H1 (cell line): ENCODE measurements around the gene ASAP2. TPM values are rescaled to one million over a fixed set of nuclear protein-coding genes. Genes with fewer than 3 reads are reported as not detected.
A peak's percentile ranks its signal among the peaks of the same experiment; 100 is the strongest.

Source experiments
- CTCF ChIA-PET: fragments of 300-600 bp; sonication (Branson Sonifier 250); formaldehyde crosslinking; loops from one replicate; lab custom pipeline; 2021; ENCODE audit not compliant: partially characterized antibody; lab: Charles Lee
- POLR2A ChIA-PET: fragments of 300-600 bp; sonication (Branson Sonifier 250); formaldehyde crosslinking; loops from one replicate; lab custom pipeline; 2021; ENCODE audit warnings: inconsistent platforms; ENCODE audit not compliant: partially characterized antibody; lab: Charles Lee
- DNase-seq, 2 experiments: peaks; one replicate each; pipeline versions ENCODE4 v3.0.0 to v3.0.0-alpha.2; 2010 to 2022; ENCODE audit warnings: low spot score in 2 of 2, low read depth in 1 of 2, mixed read lengths in 1 of 2
- FAIRE-seq: peaks from 2 replicates; lab custom pipeline; 2011; peaks lifted over from hg19 to GRCh38; lab: Jason Lieb, UNC
- H2AFZ ChIP-seq: 2 replicates; pipeline ENCODE4 v1.8.1; 2012; ENCODE audit warnings: low read length, inconsistent platforms
- H2AK5ac ChIP-seq: 2 replicates; pipeline ENCODE4 v1.6.1; 2013; ENCODE audit warnings: low read depth, low read length
- H2BK120ac ChIP-seq: replicated peaks from 2 replicates; pipeline ENCODE3; 2013; ENCODE audit warnings: low read depth, low read length, inconsistent platforms
- H2BK12ac ChIP-seq: 2 replicates; pipeline ENCODE4 v1.6.1; 2013; ENCODE audit warnings: low read depth, low read length
- H2BK15ac ChIP-seq: 2 replicates; pipeline ENCODE4 v1.6.1; 2013; ENCODE audit warnings: low read length
- H2BK20ac ChIP-seq: 2 replicates; pipeline ENCODE4 v1.6.1; 2013; ENCODE audit warnings: low read length
- H2BK5ac ChIP-seq: 2 replicates; pipeline ENCODE4 v1.6.1; 2013; ENCODE audit warnings: low read depth, low read length
- H3K14ac ChIP-seq: 2 replicates; pipeline ENCODE4 v1.6.1; 2013; ENCODE audit warnings: inconsistent platforms; ENCODE audit not compliant: insufficient read length
- H3K18ac ChIP-seq: 2 replicates; pipeline ENCODE4 v1.6.1; 2013; ENCODE audit warnings: low read length; ENCODE audit errors: extremely low read depth
- H3K23ac ChIP-seq: 2 replicates; pipeline ENCODE4 v1.6.1; 2013; ENCODE audit warnings: inconsistent platforms; ENCODE audit not compliant: insufficient read length
- H3K23me2 ChIP-seq: 2 replicates; pipeline ENCODE4 v1.6.1; 2013; ENCODE audit warnings: low read depth, low read length
- H3K27ac ChIP-seq: 2 replicates; pipeline ENCODE4 v1.6.1; 2011; ENCODE audit warnings: low read depth, low read length, inconsistent platforms
- H3K27me3 ChIP-seq, 4 experiments: replicated peaks in 1 of 4; 1 replicate in 1 of 4; 2 replicates in 3 of 4; pipeline versions ENCODE4 v1.6.1 to v1.8.1; 2011 to 2013; ENCODE audit warnings: low read length in 3 of 4, mild to moderate bottlenecking in 3 of 4, inconsistent platforms in 2 of 4, mixed read lengths in 2 of 4, moderate library complexity in 1 of 4; ENCODE audit not compliant: control insufficient read depth in 3 of 4, insufficient read depth in 3 of 4; ENCODE audit errors: extremely low read depth in 1 of 4
- H3K36me3 ChIP-seq, 4 experiments: 2 replicates each; pipeline versions ENCODE4 v1.6.1 to v1.8.1; 2011 to 2013; ENCODE audit warnings: mild to moderate bottlenecking in 4 of 4, low read length in 3 of 4, moderate library complexity in 2 of 4, control low read depth in 1 of 4, inconsistent platforms in 1 of 4; ENCODE audit not compliant: insufficient read depth in 4 of 4, control insufficient read depth in 2 of 4
- H3K4ac ChIP-seq: replicated peaks from 2 replicates; pipeline ENCODE3; 2013; ENCODE audit warnings: low read length, low read depth, mixed read lengths, inconsistent platforms; ENCODE audit not compliant: insufficient read length
- H3K4me1 ChIP-seq, 4 experiments: replicated peaks in 1 of 4; 1 replicate in 1 of 4; 2 replicates in 3 of 4; pipeline versions ENCODE4 v1.6.1 to v1.8.1; 2011 to 2013; ENCODE audit warnings: low read length in 3 of 4, inconsistent platforms in 2 of 4, mixed read lengths in 1 of 4; ENCODE audit not compliant: insufficient read depth in 4 of 4, control insufficient read depth in 3 of 4
- H3K4me2 ChIP-seq, 2 experiments: 2 replicates each; pipeline versions ENCODE4 v1.6.1 to v1.8.1; 2011 to 2013; ENCODE audit warnings: low read depth in 2 of 2, low read length in 2 of 2, control low read depth in 1 of 2, inconsistent platforms in 1 of 2, mild to moderate bottlenecking in 1 of 2; ENCODE audit not compliant: insufficient read depth in 1 of 2
- H3K4me3 ChIP-seq, 4 experiments: fragments of 200-600, 300-600 bp in 1 of 4; sonication (generic), shearing (Covaris generic), sonication (Bioruptor Twin) in 1 of 4; 2 replicates each; pipeline versions ENCODE4 v1.5.1 to v1.8.1; 2011 to 2016; ENCODE audit warnings: low read length in 4 of 4, low read depth in 3 of 4, control low read depth in 2 of 4, inconsistent platforms in 2 of 4, mild to moderate bottlenecking in 2 of 4, mixed read lengths in 1 of 4, moderate library complexity in 1 of 4; ENCODE audit not compliant: insufficient read depth in 2 of 4; ENCODE audit errors: extremely low read depth in 1 of 4
- H3K56ac ChIP-seq: replicated peaks from 2 replicates; pipeline ENCODE3; 2013; ENCODE audit warnings: low read depth, mild to moderate bottlenecking, mixed read lengths, low read length, inconsistent platforms; ENCODE audit not compliant: insufficient read length
- H3K79me1 ChIP-seq: 2 replicates; pipeline ENCODE4 v1.6.1; 2013; ENCODE audit warnings: low read depth, low read length, control low read depth
- H3K79me2 ChIP-seq, 2 experiments: 2 replicates each; pipeline versions ENCODE4 v1.6.1 to v1.8.1; 2012 to 2013; ENCODE audit warnings: low read length in 2 of 2, mild to moderate bottlenecking in 2 of 2, inconsistent platforms in 1 of 2; ENCODE audit not compliant: insufficient read depth in 2 of 2, control insufficient read depth in 1 of 2
- H3K9ac ChIP-seq, 4 experiments: replicated peaks in 1 of 4; 1 replicate in 1 of 4; 2 replicates in 3 of 4; pipeline versions ENCODE4 v1.6.1 to v1.8.1; 2011 to 2013; ENCODE audit warnings: low read depth in 3 of 4, low read length in 3 of 4, control low read depth in 2 of 4, mild to moderate bottlenecking in 2 of 4, moderate library complexity in 2 of 4, inconsistent platforms in 1 of 4; ENCODE audit errors: extremely low read depth in 1 of 4
- H3K9me3 ChIP-seq, 2 experiments: 2 replicates each; pipeline versions ENCODE4 v1.6.1 to v1.8.1; 2012 to 2013; ENCODE audit warnings: mild to moderate bottlenecking in 2 of 2, moderate library complexity in 2 of 2, control low read depth in 1 of 2, inconsistent platforms in 1 of 2, low read depth in 1 of 2, low read length in 1 of 2, mixed read lengths in 1 of 2; ENCODE audit not compliant: insufficient read depth in 2 of 2
- H4K20me1 ChIP-seq, 2 experiments: replicated peaks in 1 of 2; 2 replicates each; pipeline versions ENCODE3 to v1.8.1; 2011 to 2013; ENCODE audit warnings: inconsistent platforms in 2 of 2, low read length in 2 of 2, mild to moderate bottlenecking in 1 of 2; ENCODE audit not compliant: insufficient read depth in 2 of 2, control insufficient read depth in 1 of 2
- H4K5ac ChIP-seq: 2 replicates; pipeline ENCODE4 v1.6.1; 2013; ENCODE audit warnings: low read length, low read depth, mixed read lengths, inconsistent platforms; ENCODE audit not compliant: insufficient read length
- H4K8ac ChIP-seq: 2 replicates; pipeline ENCODE4 v1.8.0; 2013; ENCODE audit warnings: mild to moderate bottlenecking, moderate library complexity, low read length, inconsistent platforms; ENCODE audit not compliant: insufficient read depth; ENCODE audit errors: extremely low read depth
- H4K91ac ChIP-seq: replicated peaks from 2 replicates; pipeline ENCODE3; 2013; ENCODE audit warnings: low read length, mixed read lengths, inconsistent platforms; ENCODE audit not compliant: insufficient read length
- CBX5 ChIP-seq: fragments of 300-800, 300-1000 bp; sonication (generic); IDR thresholded peaks from 2 replicates; pipeline ENCODE4 v1.7.1; 2016; ENCODE audit warnings: antibody characterized with exemption, low read length, low read depth
- EP300 ChIP-seq, 2 experiments: IDR thresholded peaks; 1 replicate in 1 of 2; 2 replicates in 1 of 2; pipeline ENCODE4 v1.6.1; 2011 to 2012; ENCODE audit warnings: low read depth in 2 of 2, low read length in 2 of 2, mild to moderate bottlenecking in 2 of 2, borderline replicate concordance in 1 of 2, inconsistent platforms in 1 of 2, moderate library complexity in 1 of 2
- GTF2F1 ChIP-seq: IDR thresholded peaks from 2 replicates; pipeline ENCODE4 v1.6.1; 2012; ENCODE audit warnings: low read depth, low read length, improper control_type of control experiment, borderline replicate concordance
- MAFK ChIP-seq: IDR thresholded peaks from 2 replicates; pipeline ENCODE4 v1.6.1; 2012; ENCODE audit warnings: low read depth, mild to moderate bottlenecking, improper control_type of control experiment, low read length
- RAD21 ChIP-seq, 2 experiments: IDR thresholded peaks in 1 of 2; conservative IDR thresholded peaks in 1 of 2; 2 replicates each; pipeline ENCODE4 v1.6.1; 2011; ENCODE audit warnings: low read depth in 2 of 2, low read length in 2 of 2, improper control_type of control experiment in 1 of 2, inconsistent platforms in 1 of 2, mild to moderate bottlenecking in 1 of 2, moderate library complexity in 1 of 2
- SP1 ChIP-seq: IDR thresholded peaks from 2 replicates; pipeline ENCODE4 v1.6.1; 2011; ENCODE audit warnings: low read depth, low read length
- SP2 ChIP-seq: IDR thresholded peaks from 2 replicates; pipeline ENCODE4 v1.6.1; 2012; ENCODE audit warnings: mild to moderate bottlenecking, low read length, inconsistent platforms
- WGBS, 2 experiments: shearing (Covaris generic) in 1 of 2; methylation state at CpG; one replicate each; pipeline versions ENCODE4 v1.1.6 to v1.1.7; 2013 to 2015; ENCODE audit warnings: low lambda C conversion rate in 2 of 2, mixed read lengths in 2 of 2, inconsistent platforms in 1 of 2, low coverage in 1 of 2, missing lambda C conversion rate in 1 of 2; ENCODE audit not compliant: insufficient replicate concordance in 2 of 2, insufficient coverage in 1 of 2, insufficient read length in 1 of 2; ENCODE audit errors: extremely low coverage in 1 of 2, missing lambda C conversion rate in 1 of 2; 5-methylcytosine and 5-hydroxymethylcytosine counted together
- polyA plus RNA-seq, 7 experiments: library from polyadenylated mRNA; depleted of rRNA in 3 of 7; stranded (reverse) in 5 of 7; unstranded in 2 of 7; fragments of >200 nt in 5 of 7; fragments of 200-250 nt in 2 of 7; gene quantifications; 1 replicate in 5 of 7; 2 replicates in 1 of 7; 4 replicates in 1 of 7; pipeline versions ENCODE4 v1.2.1 to v1.2.3, GENCODE V29; 2011 to 2013; ENCODE audit warnings: missing spikeins in 2 of 7, mixed read lengths in 2 of 7
- total RNA-seq: library from RNA; stranded (reverse); fragmentation: NEBNext Ultra II Directional; extraction: Animal tissue kit (Norgen Biotek cat#: 25700); gene quantifications from 2 replicates; pipeline ENCODE4 v1.2.1, GENCODE V29; 2021

Gene ASAP2
- total and polyA plus RNA-seq, 2 of the 8 experiments (the other 6 are each of a cell fraction or from before 2014, with no cell fraction given), result 10.2 to 18.7 TPM

GRCh38 chr2:9390991-9391390 is 184.4 kb downstream of the ASAP2 start:
- DNase-seq, result no peak
- FAIRE-seq, result no peak
- H3K36me3 ChIP-seq, result peaks cover 0 to 8% (median 2%) of the 10 kb centered on the region in 4 experiments; a peak in 5 of 8 replicates

More at GRCh38 chr2:9390991-9391390, 184.4 kb downstream of the ASAP2 start:
- H3K27me3 ChIP-seq, result no peaks in the 10 kb centered on the region
- no peak overlapping the region for H3K4me2 ChIP-seq
- WGBS, 2 experiments, result 92% methylated on average over 19 of the region's 19 CpGs; no CpG with 5 or more reads in 1 of the 2 experiments
- no peak overlapping the region for H2BK12ac ChIP-seq
- H4K20me1 ChIP-seq, result peaks cover 4% of the 10 kb centered on the region in 2 experiments
- H3K14ac ChIP-seq, result no peak overlapping the region
- H2BK20ac ChIP-seq, result 0 out of 2 replicates have a peak overlapping the region, but pooled peaks have one; percentile 34
- no peak overlapping the region for H2BK15ac ChIP-seq
- H4K5ac ChIP-seq, result no peak overlapping the region
- POLR2A ChIA-PET, result interaction anchor here (1.0 kb wide), 1 partner anchor 26 kb away, joined by 3 read pairs; no protein-coding TSS in a partner anchor
- H3K4me3 ChIP-seq, result no peak overlapping the region
- H2BK120ac ChIP-seq, result no peak overlapping the region
- H2BK5ac ChIP-seq, result no peak overlapping the region
- no peak overlapping the region for H4K8ac ChIP-seq
- H3K79me1 ChIP-seq, result no peaks in the 10 kb centered on the region
- no peaks in the 10 kb centered on the region for H3K79me2 ChIP-seq
- no peak overlapping the region for H3K9ac ChIP-seq
- H2AFZ ChIP-seq, result no peak overlapping the region
- no peak overlapping the region for H3K4ac ChIP-seq
- no peaks in the 10 kb centered on the region for H3K23me2 ChIP-seq
- CTCF ChIA-PET, result interaction anchor here (0.7 to 3.2 kb wide), 3 partner anchors 10 to 824 kb away, joined by 3 to 11 read pairs (median 5); no protein-coding TSS in a partner anchor
- H4K91ac ChIP-seq, result no peak overlapping the region
- H3K18ac ChIP-seq, result no peak overlapping the region
- H3K4me1 ChIP-seq, result peaks cover 4 to 7% (median 6%) of the 10 kb centered on the region in 4 experiments; a peak in 6 of 7 replicates
- H2AK5ac ChIP-seq, result no peak overlapping the region
- H3K23ac ChIP-seq, result no peak overlapping the region
- no peaks in the 10 kb centered on the region for H3K9me3 ChIP-seq
- H3K56ac ChIP-seq, result no peak overlapping the region
- TF ChIP-seq EP300 (IDR thresholded peaks at IDR 0.05; ENCODE audit: borderline replicate concordance in 1 of 2, low read depth in 2 of 2, low read length in 2 of 2) (no peak), SP2 (no peak), RAD21 (IDR thresholded peaks at IDR 0.05 in 1 of 2, conservative IDR thresholded peaks at IDR 0.05 in 1 of 2; ENCODE audit: low read depth in 2 of 2, low read length in 2 of 2) (no peak), CBX5 (no peak), SP1 (no peak), GTF2F1 (no peak), MAFK (no peak)
- H3K27ac ChIP-seq, result no peak overlapping the region
